SK-N-SH (cell line): ENCODE measurements around the gene PTPRD. TPM values are rescaled to one million over a fixed set of nuclear protein-coding genes. Genes with fewer than 3 reads are reported as not detected.

Experiments used
- CTCF ChIA-PET: fragments of 300-600, 350-600 bp; formaldehyde crosslinking; extraction: SDS; loops from one replicate; lab custom pipeline; 2021; lab: Yijun Ruan, JAX
- POLR2A ChIA-PET: fragments of 350-600 bp; sonication (Branson Sonifier 250); formaldehyde crosslinking; extraction: SDS; loops from one replicate; lab custom pipeline; 2020; ENCODE audit warnings: antibody characterized with exemption, inconsistent platforms; lab: Yijun Ruan, JAX
- DNase-seq: peaks from one replicate; pipeline ENCODE4 v3.0.0; 2012
- H2AFZ ChIP-seq: fragments of 200-600 bp; sonication (generic); 2 replicates; pipeline ENCODE4 v1.8.1; 2016; ENCODE audit warnings: antibody characterized with exemption, mild to moderate bottlenecking, low read depth
- H3F3A ChIP-seq: fragments of 200-600 bp; sonication (generic); replicated peaks from 2 replicates; pipeline ENCODE3; 2016; ENCODE audit warnings: antibody characterized with exemption, mild to moderate bottlenecking; ENCODE audit not compliant: insufficient read depth
- H3K27ac ChIP-seq, 2 experiments: fragments of 200-500 bp in 1 of 2; fragments of 200-600 bp in 1 of 2; sonication (Bioruptor generic) in 1 of 2; sonication (generic), shearing (Covaris generic) in 1 of 2; 2 replicates each; pipeline versions ENCODE4 v1.5.1 to v1.6.1; 2014 to 2016; ENCODE audit warnings: low read depth in 2 of 2, inconsistent platforms in 1 of 2, low read length in 1 of 2, mild to moderate bottlenecking in 1 of 2, mixed read lengths in 1 of 2
- H3K27me3 ChIP-seq: fragments of 200-600 bp; sonication (generic), shearing (Covaris generic); 2 replicates; pipeline ENCODE4 v1.6.1; 2016; ENCODE audit warnings: mixed run types; ENCODE audit not compliant: insufficient read depth
- H3K36me3 ChIP-seq, 2 experiments: fragments of 200-500 bp in 1 of 2; fragments of 200-600 bp in 1 of 2; sonication (Bioruptor generic) in 1 of 2; sonication (generic) in 1 of 2; replicated peaks in 1 of 2; 2 replicates each; pipeline versions ENCODE3 to v1.5.1; 2014 to 2016; ENCODE audit warnings: low read length in 1 of 2, mild to moderate bottlenecking in 1 of 2; ENCODE audit not compliant: insufficient read depth in 2 of 2, control insufficient read depth in 1 of 2
- H3K4me1 ChIP-seq, 2 experiments: fragments of 200-500 bp in 1 of 2; fragments of 200-600 bp in 1 of 2; sonication (Bioruptor generic) in 1 of 2; sonication (generic), shearing (Covaris generic) in 1 of 2; 2 replicates each; pipeline versions ENCODE4 v1.5.1 to v1.6.1; 2014 to 2016; ENCODE audit warnings: low read depth in 1 of 2, low read length in 1 of 2, mixed run types in 1 of 2; ENCODE audit not compliant: insufficient read depth in 2 of 2, control insufficient read depth in 1 of 2
- H3K4me2 ChIP-seq: fragments of 200-600 bp; sonication (generic), shearing (Covaris generic); 2 replicates; pipeline ENCODE4 v1.6.1; 2017; ENCODE audit warnings: mixed run types
- H3K4me3 ChIP-seq, 2 experiments: fragments of 200-500 bp in 1 of 2; fragments of 200-600 bp in 1 of 2; sonication (Bioruptor generic) in 1 of 2; sonication (generic), shearing (Covaris generic) in 1 of 2; 2 replicates each; pipeline versions ENCODE4 v1.5.1 to v1.8.1; 2014 to 2016; ENCODE audit warnings: low read depth in 2 of 2, inconsistent platforms in 1 of 2, low read length in 1 of 2, mild to moderate bottlenecking in 1 of 2, mixed read lengths in 1 of 2, moderate library complexity in 1 of 2
- H3K79me2 ChIP-seq: fragments of 200-600 bp; sonication (generic); 2 replicates; pipeline ENCODE4 v1.8.1; 2017; ENCODE audit warnings: mild to moderate bottlenecking; ENCODE audit not compliant: insufficient read depth
- H3K9ac ChIP-seq: fragments of 200-600 bp; sonication (generic); 2 replicates; pipeline ENCODE4 v1.6.1; 2017; ENCODE audit warnings: mixed run types
- H3K9me2 ChIP-seq: fragments of 200-600 bp; sonication (generic); 2 replicates; pipeline ENCODE4 v1.6.1; 2017; ENCODE audit warnings: mixed run types
- H3K9me3 ChIP-seq: fragments of 200-600 bp; sonication (generic); 2 replicates; pipeline ENCODE4 v1.6.1; 2017; ENCODE audit warnings: mixed run types, mild to moderate bottlenecking, moderate library complexity
- H4K20me1 ChIP-seq: fragments of 200-600 bp; sonication (generic); 2 replicates; pipeline ENCODE4 v1.6.1; 2017; ENCODE audit warnings: mild to moderate bottlenecking, mixed run types; ENCODE audit not compliant: insufficient read depth
- CHD2 ChIP-seq: fragments of 150-350 bp; IDR thresholded peaks from 2 replicates; pipeline ENCODE4 v1.6.1; 2018; ENCODE audit warnings: low read length; ENCODE audit not compliant: partially characterized antibody
- ELF1 ChIP-seq: IDR thresholded peaks from 2 replicates; pipeline ENCODE4 v1.4.0; 2012
- EP300 ChIP-seq, 2 experiments: IDR thresholded peaks; 2 replicates each; pipeline versions ENCODE4 v1.4.0 to v1.6.1; 2012; ENCODE audit warnings: borderline replicate concordance in 1 of 2, low read depth in 1 of 2, low read length in 1 of 2
- FOSL2 ChIP-seq: IDR thresholded peaks from 2 replicates; pipeline ENCODE4 v1.4.0; 2012; ENCODE audit warnings: low read depth, mild to moderate bottlenecking, moderate library complexity, borderline replicate concordance
- FOXJ3 ChIP-seq: sonication (generic); formaldehyde crosslinking; IDR thresholded peaks from 2 replicates; pipeline ENCODE4 v1.5.1; 2020; ENCODE audit warnings: mild to moderate bottlenecking, missing genetic modification reagents
- FOXM1 ChIP-seq: IDR thresholded peaks from 2 replicates; pipeline ENCODE4 v1.4.0; 2012; ENCODE audit warnings: low read depth, mild to moderate bottlenecking
- GATA2 ChIP-seq: sonication (generic); formaldehyde crosslinking; IDR thresholded peaks from 2 replicates; pipeline ENCODE4 v1.5.0; 2020; ENCODE audit warnings: mild to moderate bottlenecking, missing genetic modification reagents
- JUND ChIP-seq: IDR thresholded peaks from 2 replicates; pipeline ENCODE4 v1.4.0; 2012
- MAX ChIP-seq: IDR thresholded peaks from 2 replicates; pipeline ENCODE4 v1.4.0; 2012; ENCODE audit warnings: low read depth
- MEF2A ChIP-seq: IDR thresholded peaks from 2 replicates; pipeline ENCODE4 v1.4.0; 2012; ENCODE audit warnings: low read depth, borderline replicate concordance
- MXI1 ChIP-seq: IDR thresholded peaks from 2 replicates; pipeline ENCODE4 v1.6.1; 2012; ENCODE audit warnings: mild to moderate bottlenecking, low read depth, low read length, improper control_type of control experiment
- NFIC ChIP-seq: IDR thresholded peaks from 2 replicates; pipeline ENCODE4 v1.4.0; 2012; ENCODE audit warnings: borderline replicate concordance
- NRF1 ChIP-seq: IDR thresholded peaks from 2 replicates; pipeline ENCODE4 v1.6.1; 2012; ENCODE audit warnings: low read depth, mild to moderate bottlenecking, low read length
- PBX3 ChIP-seq: IDR thresholded peaks from 2 replicates; pipeline ENCODE4; 2012
- SIN3A ChIP-seq: IDR thresholded peaks from 2 replicates; pipeline ENCODE4 v1.6.1; 2012; ENCODE audit warnings: low read depth, mild to moderate bottlenecking, low read length, moderate library complexity, borderline replicate concordance
- TAF1 ChIP-seq: IDR thresholded peaks from 2 replicates; pipeline ENCODE4 v1.6.1; 2012; ENCODE audit warnings: low read depth, mild to moderate bottlenecking, low read length, moderate library complexity, borderline replicate concordance
- TCF12 ChIP-seq: IDR thresholded peaks from 2 replicates; pipeline ENCODE4 v1.4.0; 2012
- TEAD4 ChIP-seq: IDR thresholded peaks from 2 replicates; pipeline ENCODE4 v1.4.0; 2012; ENCODE audit warnings: mild to moderate bottlenecking, borderline replicate concordance; ENCODE audit not compliant: insufficient read depth
- USF2 ChIP-seq: fragments of 150-350 bp; IDR thresholded peaks from 2 replicates; pipeline ENCODE4 v1.6.1; 2017; ENCODE audit warnings: antibody characterized with exemption, low read length, low read depth, borderline replicate concordance
- WGBS: methylation state at CpG from one replicate; pipeline ENCODE4 v1.1.6; 2017; ENCODE audit warnings: low lambda C conversion rate; 5-methylcytosine and 5-hydroxymethylcytosine counted together
- polyA plus RNA-seq, 3 experiments: library from polyadenylated mRNA; depleted of rRNA; stranded (reverse); fragments of >200 nt; gene quantifications; 2 replicates each; pipeline ENCODE4 v1.2.3, GENCODE V29; 2012
- TF ChIP-seq, protein P1 (sequence below): IDR thresholded peaks from 2 replicates; pipeline ENCODE4 v1.4.0; 2012; ENCODE audit warnings: low read depth, borderline replicate concordance

The PTPRD gene
- polyA plus RNA-seq, 1 of the 3 experiments (the other 2 are of a cell fraction) = 0.15 TPM

DNA sequence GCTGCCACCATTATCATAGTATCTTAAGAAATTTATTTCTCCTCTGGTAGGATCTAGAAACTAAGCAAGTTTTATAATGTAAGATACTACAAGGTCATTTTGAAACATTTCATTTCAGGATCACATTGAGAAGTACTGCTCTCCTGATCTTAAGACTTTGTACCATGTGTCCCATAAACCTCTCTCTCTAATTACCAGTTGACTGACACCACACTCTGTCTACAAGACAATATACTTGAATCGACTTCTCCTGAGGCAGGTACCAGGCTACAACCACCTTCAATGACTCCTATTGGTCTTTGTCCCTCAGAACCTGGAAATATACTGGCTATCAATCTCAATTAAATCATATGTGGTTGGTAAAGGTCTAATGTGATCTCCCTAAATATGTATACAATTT lies 597.0 kb downstream of the PTPRD start:
- no peak overlapping the region for H3K9ac ChIP-seq
- H3K27ac ChIP-seq = no peak overlapping the region
- no peaks in the 10 kb centered on the region for H4K20me1 ChIP-seq
- no peaks in the 10 kb centered on the region for H3K79me2 ChIP-seq
- no peaks in the 10 kb centered on the region for H3K9me3 ChIP-seq
- 5% methylated on average over 1 of the region's 1 CpG for WGBS
- TF ChIP-seq TAF1 (no peak), NFIC (no peak), TEAD4 (no peak), TCF12 (no peak), EP300 (IDR thresholded peaks at IDR 0.05; ENCODE audit: borderline replicate concordance in 1 of 2, low read depth in 1 of 2, low read length in 1 of 2) (no peak), FOXJ3 (no peak), SIN3A (no peak), ELF1 (no peak), FOSL2 (no peak), USF2 (no peak), MEF2A (no peak), CHD2 (no peak), MXI1 (no peak), JUND (no peak), PBX3 (no peak), FOXM1 (no peak), GATA2 (CRISPR knock-in tag) (no peak), NRF1 (no peak), MAX (no peak)
- TF ChIP-seq, protein P1, sequence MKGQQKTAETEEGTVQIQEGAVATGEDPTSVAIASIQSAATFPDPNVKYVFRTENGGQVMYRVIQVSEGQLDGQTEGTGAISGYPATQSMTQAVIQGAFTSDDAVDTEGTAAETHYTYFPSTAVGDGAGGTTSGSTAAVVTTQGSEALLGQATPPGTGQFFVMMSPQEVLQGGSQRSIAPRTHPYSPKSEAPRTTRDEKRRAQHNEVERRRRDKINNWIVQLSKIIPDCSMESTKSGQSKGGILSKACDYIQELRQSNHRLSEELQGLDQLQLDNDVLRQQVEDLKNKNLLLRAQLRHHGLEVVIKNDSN = no peak
- ChIA-PET CTCF (no interaction called here), POLR2A (no interaction called here)
- no peak overlapping the region for H2AFZ ChIP-seq
- no peaks in the 10 kb centered on the region for H3K36me3 ChIP-seq
- no peak overlapping the region for H3K4me3 ChIP-seq
- H3K4me2 ChIP-seq = no peak overlapping the region
- DNase-seq = no peak
- H3K4me1 ChIP-seq = no peaks in the 10 kb centered on the region
- no peaks in the 10 kb centered on the region for H3K9me2 ChIP-seq
- no peaks in the 10 kb centered on the region for H3K27me3 ChIP-seq
- no peaks in the 10 kb centered on the region for H3F3A ChIP-seq
